Neural cell (in vitro differentiated cells): ENCODE measurements around the gene SPATA46. TPM values are rescaled to one million over a fixed set of nuclear protein-coding genes. Genes with fewer than 3 reads are reported as not detected.

Experiments
- H2AFZ ChIP-seq: fragments of 200-600, 300-800 bp; sonication (generic), shearing (Covaris generic); 2 replicates; pipeline ENCODE4 v1.6.0; 2014; ENCODE audit warnings: low read depth, mild to moderate bottlenecking, antibody characterized with exemption, low read length, moderate library complexity
- H3F3A ChIP-seq: fragments of 200-600 bp; shearing (Covaris generic); 2 replicates; pipeline ENCODE4 v1.6.1; 2016; ENCODE audit warnings: mild to moderate bottlenecking, moderate library complexity, mixed read lengths, antibody characterized with exemption, low read length; ENCODE audit not compliant: insufficient read depth, poor library complexity, severe bottlenecking
- H3K27ac ChIP-seq: fragments of 200-600, 300-800 bp; sonication (generic), shearing (Covaris generic); 2 replicates; pipeline ENCODE4 v1.5.1; 2014; ENCODE audit warnings: mild to moderate bottlenecking, low read length, moderate library complexity
- H3K27me3 ChIP-seq: fragments of 300-800, 200-600 bp; sonication (generic), shearing (Covaris generic); 2 replicates; pipeline ENCODE4 v1.6.0; 2014; ENCODE audit warnings: mild to moderate bottlenecking, low read depth, low read length, moderate library complexity; ENCODE audit not compliant: insufficient read depth
- H3K36me3 ChIP-seq: fragments of 300-800, 200-600 bp; sonication (generic), shearing (Covaris generic); 2 replicates; pipeline ENCODE4 v1.5.1; 2014; ENCODE audit warnings: mild to moderate bottlenecking, antibody characterized with exemption, low read length, moderate library complexity; ENCODE audit not compliant: insufficient read depth
- H3K4me2 ChIP-seq: fragments of 300-800, 200-600 bp; sonication (generic), shearing (Covaris generic); 2 replicates; pipeline ENCODE4 v1.6.0; 2014; ENCODE audit warnings: mild to moderate bottlenecking, low read length
- H3K4me3 ChIP-seq: fragments of 300-800, 200-600 bp; sonication (generic), shearing (Covaris generic); 2 replicates; pipeline ENCODE4 v1.5.1; 2014; ENCODE audit warnings: mild to moderate bottlenecking, low read length, moderate library complexity
- H3K79me2 ChIP-seq: fragments of 200-600 bp; shearing (Covaris generic); replicated peaks from 2 replicates; pipeline ENCODE4 v1.6.0; 2014; ENCODE audit warnings: mild to moderate bottlenecking, low read length, moderate library complexity; ENCODE audit not compliant: insufficient read depth
- H3K9ac ChIP-seq: fragments of 300-800, 200-600 bp; sonication (generic), shearing (Covaris generic); 2 replicates; pipeline ENCODE4 v1.6.1; 2016; ENCODE audit warnings: mild to moderate bottlenecking, low read length, mixed read lengths
- H3K9me2 ChIP-seq: fragments of 200-600 bp; shearing (Covaris generic); 2 replicates; pipeline ENCODE4 v1.6.1; 2016; ENCODE audit warnings: mild to moderate bottlenecking, low read length, mixed read lengths; ENCODE audit not compliant: insufficient read depth
- H3K9me3 ChIP-seq: fragments of 200-600, 300-800 bp; sonication (generic), shearing (Covaris generic); 2 replicates; pipeline ENCODE4 v1.6.1; 2016; ENCODE audit warnings: mild to moderate bottlenecking, mixed run types, low read length, moderate library complexity, mixed read lengths
- H4K20me1 ChIP-seq: fragments of 200-600 bp; shearing (Covaris generic); 2 replicates; pipeline ENCODE4 v1.6.1; 2016; ENCODE audit warnings: mild to moderate bottlenecking, mixed run types; ENCODE audit not compliant: insufficient read depth
- EP300 ChIP-seq: fragments of 450-650 bp; conservative IDR thresholded peaks from 2 replicates; pipeline ENCODE4 v1.6.1; 2014; ENCODE audit warnings: antibody characterized with exemption, mild to moderate bottlenecking, moderate library complexity; ENCODE audit not compliant: poor library complexity, severe bottlenecking
- EZH2 ChIP-seq: fragments of 200-600, 300-800 bp; shearing (Covaris generic), sonication (generic); IDR thresholded peaks from 2 replicates; pipeline ENCODE4 v1.6.1; 2014; ENCODE audit warnings: antibody characterized with exemption, low read length, borderline replicate concordance, mild to moderate bottlenecking; ENCODE audit not compliant: insufficient read depth, poor library complexity, severe bottlenecking
- MXI1 ChIP-seq: fragments of 450-650 bp; conservative IDR thresholded peaks from 2 replicates; pipeline ENCODE4 v1.6.1; 2014; ENCODE audit warnings: antibody characterized with exemption, mild to moderate bottlenecking; ENCODE audit not compliant: poor library complexity, severe bottlenecking
- POLR2AphosphoS5 ChIP-seq: IDR thresholded peaks from 2 replicates; pipeline ENCODE4 v1.6.1; 2012
- RAD21 ChIP-seq: fragments of 450-650 bp; conservative IDR thresholded peaks from 2 replicates; pipeline ENCODE4 v1.6.1; 2014; ENCODE audit warnings: antibody characterized with exemption, mild to moderate bottlenecking, moderate library complexity
- SMC3 ChIP-seq: fragments of 450-650 bp; conservative IDR thresholded peaks from 2 replicates; pipeline ENCODE4 v1.6.1; 2014; ENCODE audit warnings: antibody characterized with exemption, mild to moderate bottlenecking, moderate library complexity; ENCODE audit not compliant: poor library complexity
- TAF1 ChIP-seq: IDR thresholded peaks from 2 replicates; pipeline ENCODE4 v1.6.1; 2012; ENCODE audit warnings: low read depth
- polyA plus RNA-seq: library from polyadenylated mRNA; depleted of rRNA; stranded (reverse); fragments of >200 nt; gene quantifications from 2 replicates; pipeline ENCODE4 v1.2.3, GENCODE V29; 2014
- TF ChIP-seq, protein P1 (sequence below): fragments of 450-650 bp; IDR thresholded peaks from 2 replicates; pipeline ENCODE4 v1.5.1; 2014; ENCODE audit warnings: antibody characterized with exemption, mild to moderate bottlenecking, moderate library complexity; ENCODE audit not compliant: poor library complexity, severe bottlenecking
- TF ChIP-seq, protein P2 (sequence below): IDR thresholded peaks from 2 replicates; pipeline ENCODE4 v1.6.1; 2012; ENCODE audit warnings: borderline replicate concordance

Gene SPATA46
- polyA plus RNA-seq, 1 donor from 2014 or later: not detected

DNA sequence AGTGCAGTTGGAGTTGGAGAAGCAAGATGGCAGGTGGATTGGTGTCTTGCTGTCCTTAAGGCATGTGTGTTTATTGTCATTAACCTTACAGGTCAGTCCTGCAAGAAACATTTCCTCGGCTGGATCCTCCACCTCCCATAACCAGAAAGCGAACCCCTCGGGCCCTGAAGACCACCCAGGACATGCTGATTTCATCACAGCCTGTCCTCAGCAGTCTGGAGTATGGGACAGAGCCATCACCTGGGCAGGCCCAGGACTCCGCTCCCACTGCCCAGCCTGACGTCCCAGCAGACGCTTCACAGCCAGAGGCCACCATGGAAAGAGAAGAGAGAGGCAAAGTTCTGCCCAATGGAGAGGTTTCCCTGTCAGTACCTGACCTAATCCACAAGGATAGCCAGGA, 6.4 kb upstream of the SPATA46 start:
- peaks cover 8% of the 10 kb centered on the region for H3K36me3 ChIP-seq
- H3K27me3 ChIP-seq: no peaks in the 10 kb centered on the region
- H3K9me3 ChIP-seq: no peaks in the 10 kb centered on the region
- no peak overlapping the region for H2AFZ ChIP-seq
- TF ChIP-seq EP300 (no peak), MXI1 (no peak), POLR2AphosphoS5 (no peak), TAF1 (no peak), EZH2 (no peak), SMC3 (no peak), RAD21 (no peak)
- TF ChIP-seq, protein P1, sequence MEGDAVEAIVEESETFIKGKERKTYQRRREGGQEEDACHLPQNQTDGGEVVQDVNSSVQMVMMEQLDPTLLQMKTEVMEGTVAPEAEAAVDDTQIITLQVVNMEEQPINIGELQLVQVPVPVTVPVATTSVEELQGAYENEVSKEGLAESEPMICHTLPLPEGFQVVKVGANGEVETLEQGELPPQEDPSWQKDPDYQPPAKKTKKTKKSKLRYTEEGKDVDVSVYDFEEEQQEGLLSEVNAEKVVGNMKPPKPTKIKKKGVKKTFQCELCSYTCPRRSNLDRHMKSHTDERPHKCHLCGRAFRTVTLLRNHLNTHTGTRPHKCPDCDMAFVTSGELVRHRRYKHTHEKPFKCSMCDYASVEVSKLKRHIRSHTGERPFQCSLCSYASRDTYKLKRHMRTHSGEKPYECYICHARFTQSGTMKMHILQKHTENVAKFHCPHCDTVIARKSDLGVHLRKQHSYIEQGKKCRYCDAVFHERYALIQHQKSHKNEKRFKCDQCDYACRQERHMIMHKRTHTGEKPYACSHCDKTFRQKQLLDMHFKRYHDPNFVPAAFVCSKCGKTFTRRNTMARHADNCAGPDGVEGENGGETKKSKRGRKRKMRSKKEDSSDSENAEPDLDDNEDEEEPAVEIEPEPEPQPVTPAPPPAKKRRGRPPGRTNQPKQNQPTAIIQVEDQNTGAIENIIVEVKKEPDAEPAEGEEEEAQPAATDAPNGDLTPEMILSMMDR: no peak
- TF ChIP-seq, protein P2, sequence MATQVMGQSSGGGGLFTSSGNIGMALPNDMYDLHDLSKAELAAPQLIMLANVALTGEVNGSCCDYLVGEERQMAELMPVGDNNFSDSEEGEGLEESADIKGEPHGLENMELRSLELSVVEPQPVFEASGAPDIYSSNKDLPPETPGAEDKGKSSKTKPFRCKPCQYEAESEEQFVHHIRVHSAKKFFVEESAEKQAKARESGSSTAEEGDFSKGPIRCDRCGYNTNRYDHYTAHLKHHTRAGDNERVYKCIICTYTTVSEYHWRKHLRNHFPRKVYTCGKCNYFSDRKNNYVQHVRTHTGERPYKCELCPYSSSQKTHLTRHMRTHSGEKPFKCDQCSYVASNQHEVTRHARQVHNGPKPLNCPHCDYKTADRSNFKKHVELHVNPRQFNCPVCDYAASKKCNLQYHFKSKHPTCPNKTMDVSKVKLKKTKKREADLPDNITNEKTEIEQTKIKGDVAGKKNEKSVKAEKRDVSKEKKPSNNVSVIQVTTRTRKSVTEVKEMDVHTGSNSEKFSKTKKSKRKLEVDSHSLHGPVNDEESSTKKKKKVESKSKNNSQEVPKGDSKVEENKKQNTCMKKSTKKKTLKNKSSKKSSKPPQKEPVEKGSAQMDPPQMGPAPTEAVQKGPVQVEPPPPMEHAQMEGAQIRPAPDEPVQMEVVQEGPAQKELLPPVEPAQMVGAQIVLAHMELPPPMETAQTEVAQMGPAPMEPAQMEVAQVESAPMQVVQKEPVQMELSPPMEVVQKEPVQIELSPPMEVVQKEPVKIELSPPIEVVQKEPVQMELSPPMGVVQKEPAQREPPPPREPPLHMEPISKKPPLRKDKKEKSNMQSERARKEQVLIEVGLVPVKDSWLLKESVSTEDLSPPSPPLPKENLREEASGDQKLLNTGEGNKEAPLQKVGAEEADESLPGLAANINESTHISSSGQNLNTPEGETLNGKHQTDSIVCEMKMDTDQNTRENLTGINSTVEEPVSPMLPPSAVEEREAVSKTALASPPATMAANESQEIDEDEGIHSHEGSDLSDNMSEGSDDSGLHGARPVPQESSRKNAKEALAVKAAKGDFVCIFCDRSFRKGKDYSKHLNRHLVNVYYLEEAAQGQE: no peak
- no peak overlapping the region for H3K27ac ChIP-seq
- no peak overlapping the region for H3K9ac ChIP-seq
- no peaks in the 10 kb centered on the region for H3F3A ChIP-seq
- no peaks in the 10 kb centered on the region for H4K20me1 ChIP-seq
- H3K9me2 ChIP-seq: no peaks in the 10 kb centered on the region
- H3K79me2 ChIP-seq: no peaks in the 10 kb centered on the region
- no peak overlapping the region for H3K4me3 ChIP-seq
- no peak overlapping the region for H3K4me2 ChIP-seq

DNA sequence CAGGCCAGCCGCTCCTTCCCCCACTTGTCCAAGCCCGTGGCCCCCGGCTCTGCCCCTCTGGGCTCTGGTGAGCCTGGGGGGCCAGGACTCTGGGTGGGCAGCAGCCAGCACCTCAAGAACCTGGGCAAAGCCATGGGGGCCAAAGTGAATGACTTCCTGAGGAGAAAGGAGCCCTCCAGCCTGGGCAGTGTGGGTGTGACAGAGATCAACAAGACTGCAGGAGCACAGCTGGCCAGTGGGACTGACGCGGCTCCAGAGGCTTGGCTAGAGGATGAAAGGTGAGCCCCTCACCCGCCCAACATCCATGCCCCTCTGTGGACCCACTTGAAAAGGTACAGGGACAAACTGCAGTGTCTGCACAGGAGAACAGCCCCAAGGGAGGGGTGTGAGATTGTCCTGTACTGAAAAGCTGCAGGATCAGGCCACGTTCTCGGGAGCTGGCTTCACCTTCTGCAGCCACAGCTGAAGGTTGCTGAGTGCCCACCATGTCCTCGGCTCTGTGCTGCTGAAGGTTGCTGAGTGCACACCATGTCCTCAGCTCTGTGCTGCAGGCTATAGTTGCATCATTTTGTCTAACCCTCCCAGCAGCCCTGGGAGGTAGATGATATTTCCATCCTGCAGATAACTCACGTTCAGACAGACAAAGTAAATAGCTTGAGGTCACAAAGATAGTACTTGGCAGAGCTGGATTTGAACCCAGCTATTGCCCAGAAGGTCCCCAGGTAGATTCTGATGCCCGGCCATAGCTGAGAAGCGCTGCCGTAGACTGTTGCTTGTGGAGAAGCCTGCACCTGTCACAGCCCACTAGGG, 5.5 kb upstream of the SPATA46 start:
- Histone ChIP-seq H3K4me2 (no peak overlapping the region), H3F3A (no peaks in the 10 kb centered on the region), H4K20me1 (no peaks in the 10 kb centered on the region), H3K27ac (no peak overlapping the region), H3K27me3 (no peaks in the 10 kb centered on the region), H3K9me2 (no peaks in the 10 kb centered on the region), H2AFZ (no peak overlapping the region), H3K9me3 (no peaks in the 10 kb centered on the region), H3K4me3 (no peak overlapping the region), H3K79me2 (no peaks in the 10 kb centered on the region), H3K36me3 (peaks cover 8% of the 10 kb centered on the region), H3K9ac (no peak overlapping the region)
- TF ChIP-seq MXI1: no peak
